ENCODE measurements around the gene SPOCK2. TPM values are rescaled to one million over a fixed set of nuclear protein-coding genes. Genes with fewer than 3 reads are reported as not detected.

Gene SPOCK2
- total RNA-seq, 1 donor from 2014 or later = 27.8 TPM

DNA sequence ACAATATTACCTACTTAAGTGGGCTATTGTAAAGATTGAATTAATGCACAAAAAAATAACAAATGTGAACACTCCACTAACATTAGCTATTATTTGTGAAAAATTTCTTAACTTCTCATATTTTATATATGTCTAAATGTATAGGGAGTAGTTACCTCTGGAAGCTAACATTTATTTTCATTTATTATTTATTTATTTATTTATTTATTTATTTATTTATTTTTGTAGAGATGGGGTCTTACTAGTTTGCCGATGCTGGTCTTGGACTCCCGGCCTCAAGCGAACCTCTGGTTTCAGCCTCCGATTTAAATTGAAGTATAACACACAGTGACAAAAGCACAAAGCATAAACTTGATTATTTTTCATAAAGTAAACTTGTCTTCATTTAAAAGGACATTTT, 5.1 kb upstream of the SPOCK2 start:
- ATAC-seq (ENCODE audit: low read depth) (no peak), DNase-seq (no peak)
- POLR2A ChIA-PET = interaction anchor here (0.7 kb wide), 1 partner anchor 167 kb away, joined by 4 read pairs; no protein-coding TSS in a partner anchor
- no peaks in the 10 kb centered on the region for H3K27me3 Mint-ChIP-seq
- intact Hi-C loops (cut with micrococcal nuclease) = no loop called here
- TF ChIP-seq, protein P1, sequence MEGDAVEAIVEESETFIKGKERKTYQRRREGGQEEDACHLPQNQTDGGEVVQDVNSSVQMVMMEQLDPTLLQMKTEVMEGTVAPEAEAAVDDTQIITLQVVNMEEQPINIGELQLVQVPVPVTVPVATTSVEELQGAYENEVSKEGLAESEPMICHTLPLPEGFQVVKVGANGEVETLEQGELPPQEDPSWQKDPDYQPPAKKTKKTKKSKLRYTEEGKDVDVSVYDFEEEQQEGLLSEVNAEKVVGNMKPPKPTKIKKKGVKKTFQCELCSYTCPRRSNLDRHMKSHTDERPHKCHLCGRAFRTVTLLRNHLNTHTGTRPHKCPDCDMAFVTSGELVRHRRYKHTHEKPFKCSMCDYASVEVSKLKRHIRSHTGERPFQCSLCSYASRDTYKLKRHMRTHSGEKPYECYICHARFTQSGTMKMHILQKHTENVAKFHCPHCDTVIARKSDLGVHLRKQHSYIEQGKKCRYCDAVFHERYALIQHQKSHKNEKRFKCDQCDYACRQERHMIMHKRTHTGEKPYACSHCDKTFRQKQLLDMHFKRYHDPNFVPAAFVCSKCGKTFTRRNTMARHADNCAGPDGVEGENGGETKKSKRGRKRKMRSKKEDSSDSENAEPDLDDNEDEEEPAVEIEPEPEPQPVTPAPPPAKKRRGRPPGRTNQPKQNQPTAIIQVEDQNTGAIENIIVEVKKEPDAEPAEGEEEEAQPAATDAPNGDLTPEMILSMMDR (IDR thresholded peaks at IDR 0.05) = no peak
- H3K27ac Mint-ChIP-seq = no peak overlapping the region
- peaks cover 13% of the 10 kb centered on the region for H3K4me1 Mint-ChIP-seq
- CTCF ChIA-PET = interaction anchor here (0.7 to 1.2 kb wide), 3 partner anchors 20 to 497 kb away, joined by 3 to 4 read pairs (median 3); no protein-coding TSS in a partner anchor
- no peaks in the 10 kb centered on the region for H3K9me3 Mint-ChIP-seq
- peaks cover 32% of the 10 kb centered on the region for H3K36me3 Mint-ChIP-seq (ENCODE audit: low read depth)
- H3K4me3 Mint-ChIP-seq = no peak overlapping the region

DNA sequence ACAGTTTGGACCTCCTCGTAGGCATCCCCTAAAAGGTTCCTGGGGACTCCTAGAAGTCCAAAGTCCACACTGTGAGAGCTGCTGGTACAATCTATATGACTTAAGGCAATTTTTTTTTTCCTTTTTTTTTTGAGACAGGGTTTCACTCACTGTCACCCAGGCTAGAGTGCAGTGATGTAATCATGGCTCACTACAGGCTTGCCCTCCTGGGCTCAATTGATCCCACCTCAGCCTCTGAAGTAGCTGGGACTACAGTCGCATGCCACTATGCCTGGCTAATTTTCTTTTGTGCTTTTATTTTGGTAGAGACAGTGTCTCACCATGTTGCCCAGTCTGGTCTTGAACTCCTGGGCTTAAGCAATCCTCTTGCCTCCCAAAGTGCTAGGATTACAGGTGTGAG, 4.6 kb upstream of the SPOCK2 start:
- DNase-seq = no peak
- CTCF ChIA-PET = interaction anchor here (1.2 kb wide), 1 partner anchor 20 kb away, joined by 3 read pairs; no protein-coding TSS in a partner anchor
- no peak for ATAC-seq (ENCODE audit: low read depth)
- intact Hi-C loops (cut with micrococcal nuclease) = no loop called here
- H3K9me3 Mint-ChIP-seq = no peaks in the 10 kb centered on the region
- TF ChIP-seq, protein P1 (IDR thresholded peaks at IDR 0.05) = no peak
- H3K27ac Mint-ChIP-seq = no peak overlapping the region
- H3K4me3 Mint-ChIP-seq = no peak overlapping the region
- no peaks in the 10 kb centered on the region for H3K27me3 Mint-ChIP-seq
- POLR2A ChIA-PET = interaction anchor here (0.6 kb wide), 1 partner anchor 29 kb away, joined by 5 read pairs; no protein-coding TSS in a partner anchor
- H3K4me1 Mint-ChIP-seq = peaks cover 15% of the 10 kb centered on the region
- peaks cover 31% of the 10 kb centered on the region for H3K36me3 Mint-ChIP-seq (ENCODE audit: low read depth)

DNA sequence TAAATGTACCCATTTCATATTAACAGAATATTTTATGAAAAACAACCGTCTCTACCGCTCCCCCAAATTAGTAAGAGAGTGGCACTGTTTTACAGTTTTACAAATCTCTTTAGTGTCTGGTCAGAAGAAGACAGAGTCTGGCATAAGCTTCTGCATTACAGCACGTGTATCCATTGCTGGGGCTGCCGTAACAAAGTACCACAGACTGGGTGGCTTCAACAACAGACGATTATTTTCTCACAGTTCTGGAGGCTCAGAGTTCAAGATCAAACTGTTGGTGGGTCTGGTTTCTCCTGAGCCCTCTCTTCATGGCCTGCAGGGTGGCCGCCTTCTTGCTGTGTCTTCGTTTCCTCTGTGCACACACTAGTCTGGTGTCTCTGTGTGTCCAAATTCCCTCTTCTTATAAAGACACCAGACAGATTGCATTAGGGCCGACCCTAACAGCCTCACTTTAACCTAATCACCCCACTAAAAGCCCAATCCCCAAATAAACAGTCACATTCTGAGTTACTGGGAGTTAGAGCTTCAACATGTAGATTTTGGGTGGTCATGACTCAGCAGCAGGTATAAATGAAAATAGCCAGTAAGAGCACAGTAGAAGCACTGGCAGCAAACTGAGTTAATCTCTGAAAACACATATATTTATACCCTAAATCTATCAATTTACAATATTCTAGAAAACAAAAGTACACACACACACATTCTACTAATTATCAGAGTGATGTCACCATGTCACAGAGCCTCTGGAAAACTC, 4.0 kb upstream of the SPOCK2 start:
- ATAC-seq (ENCODE audit: low read depth) (no peak), DNase-seq (no peak)
- ChIA-PET POLR2A (interaction anchor here (0.6 to 1.5 kb wide), 2 partner anchors 13 to 29 kb away, joined by 4 to 5 read pairs; no protein-coding TSS in a partner anchor), CTCF (interaction anchor here (1.2 kb wide), 1 partner anchor 19 kb away, joined by 3 read pairs; no protein-coding TSS in a partner anchor)
- TF ChIP-seq, protein P1 (IDR thresholded peaks at IDR 0.05) = no peak
- Mint-ChIP-seq H3K36me3 (ENCODE audit: low read depth) (peaks cover 26% of the 10 kb centered on the region), H3K4me1 (peaks cover 17% of the 10 kb centered on the region), H3K4me3 (no peak overlapping the region), H3K9me3 (no peaks in the 10 kb centered on the region), H3K27ac (no peak overlapping the region), H3K27me3 (no peaks in the 10 kb centered on the region)
- intact Hi-C loops (cut with micrococcal nuclease) = no loop called here

DNA sequence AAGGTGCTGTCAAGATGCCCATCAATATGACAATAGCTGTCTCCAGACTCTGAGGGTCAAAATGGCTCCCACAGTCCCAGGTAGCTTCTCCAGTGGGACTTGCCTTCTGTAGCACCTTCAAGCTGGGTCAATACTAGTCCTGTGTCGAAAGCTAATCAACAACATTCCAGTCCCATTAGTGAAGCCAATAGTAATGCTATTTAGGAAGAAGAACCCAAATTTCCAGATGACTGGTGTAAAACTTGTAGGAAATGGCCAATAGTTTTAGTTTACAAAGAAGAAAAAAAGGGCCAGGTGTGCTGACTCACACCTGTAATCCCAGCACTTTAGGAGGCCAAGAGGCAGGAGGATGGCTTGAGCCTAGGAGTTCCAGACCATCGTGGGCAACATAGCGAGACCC, 2.0 kb upstream of the SPOCK2 start:
- POLR2A ChIA-PET = interaction anchor here (0.7 to 4.1 kb wide), 5 partner anchors 126 to 245 kb away, joined by 3 to 35 read pairs (median 8); partner anchors contain the start of gene ASCC1

More for the DNA sequence above, 2.0 kb upstream of the SPOCK2 start:
- no peaks in the 10 kb centered on the region for H3K9me3 Mint-ChIP-seq
- CTCF ChIA-PET = interaction anchor here (1.8 kb wide), 1 partner anchor 42 kb away, joined by 13 read pairs; no protein-coding TSS in a partner anchor
- H3K4me1 Mint-ChIP-seq = peaks cover 32% of the 10 kb centered on the region
- H3K36me3 Mint-ChIP-seq (ENCODE audit: low read depth) = peaks cover 9% of the 10 kb centered on the region
- DNase-seq (no peak), ATAC-seq (ENCODE audit: low read depth) (no peak)
- TF ChIP-seq, protein P1 (IDR thresholded peaks at IDR 0.05) = no peak
- no peak overlapping the region for H3K4me3 Mint-ChIP-seq
- intact Hi-C loops (cut with micrococcal nuclease) = no loop called here
- no peak overlapping the region for H3K27ac Mint-ChIP-seq
- H3K27me3 Mint-ChIP-seq = no peaks in the 10 kb centered on the region

Measured in activated B cell treated with CpG ODN at 0.5 μM for 24 hours (primary cell).